ENCODE results near the gene HDDC2.

The HDDC2 gene

DNA sequence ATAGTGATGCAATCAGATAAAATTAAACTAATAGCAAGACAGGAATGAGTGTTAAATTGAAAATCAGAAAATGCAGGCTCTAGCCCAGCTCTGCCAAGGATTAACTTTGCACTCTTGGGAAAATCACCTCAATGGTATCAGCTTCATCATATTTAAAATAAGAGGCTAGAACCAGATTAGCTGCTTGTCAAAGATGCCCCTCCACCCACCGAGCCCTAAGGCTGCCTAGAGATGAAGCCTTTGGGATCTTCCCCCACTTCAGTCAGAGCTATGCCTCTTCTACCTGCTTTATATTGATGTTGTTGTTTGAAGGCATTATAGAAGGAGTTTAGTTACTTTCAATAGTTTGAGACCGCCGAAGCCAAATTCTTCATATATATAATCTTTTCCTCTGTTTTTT is 47.4 kb downstream of the HDDC2 start:
- Histone ChIP-seq H3K27ac (replicated peaks) (no peak overlapping the region), H3K27me3 (ENCODE audit: insufficient read depth, poor library complexity, severe bottlenecking) (no peaks in the 10 kb centered on the region), H3K4me3 (replicated peaks; ENCODE audit: insufficient read depth, low read length) (no peak overlapping the region)
- no peak for DNase-seq (ENCODE audit: low read depth in 1 of 2, low spot score in 1 of 2)
- TF ChIP-seq, protein P1, sequence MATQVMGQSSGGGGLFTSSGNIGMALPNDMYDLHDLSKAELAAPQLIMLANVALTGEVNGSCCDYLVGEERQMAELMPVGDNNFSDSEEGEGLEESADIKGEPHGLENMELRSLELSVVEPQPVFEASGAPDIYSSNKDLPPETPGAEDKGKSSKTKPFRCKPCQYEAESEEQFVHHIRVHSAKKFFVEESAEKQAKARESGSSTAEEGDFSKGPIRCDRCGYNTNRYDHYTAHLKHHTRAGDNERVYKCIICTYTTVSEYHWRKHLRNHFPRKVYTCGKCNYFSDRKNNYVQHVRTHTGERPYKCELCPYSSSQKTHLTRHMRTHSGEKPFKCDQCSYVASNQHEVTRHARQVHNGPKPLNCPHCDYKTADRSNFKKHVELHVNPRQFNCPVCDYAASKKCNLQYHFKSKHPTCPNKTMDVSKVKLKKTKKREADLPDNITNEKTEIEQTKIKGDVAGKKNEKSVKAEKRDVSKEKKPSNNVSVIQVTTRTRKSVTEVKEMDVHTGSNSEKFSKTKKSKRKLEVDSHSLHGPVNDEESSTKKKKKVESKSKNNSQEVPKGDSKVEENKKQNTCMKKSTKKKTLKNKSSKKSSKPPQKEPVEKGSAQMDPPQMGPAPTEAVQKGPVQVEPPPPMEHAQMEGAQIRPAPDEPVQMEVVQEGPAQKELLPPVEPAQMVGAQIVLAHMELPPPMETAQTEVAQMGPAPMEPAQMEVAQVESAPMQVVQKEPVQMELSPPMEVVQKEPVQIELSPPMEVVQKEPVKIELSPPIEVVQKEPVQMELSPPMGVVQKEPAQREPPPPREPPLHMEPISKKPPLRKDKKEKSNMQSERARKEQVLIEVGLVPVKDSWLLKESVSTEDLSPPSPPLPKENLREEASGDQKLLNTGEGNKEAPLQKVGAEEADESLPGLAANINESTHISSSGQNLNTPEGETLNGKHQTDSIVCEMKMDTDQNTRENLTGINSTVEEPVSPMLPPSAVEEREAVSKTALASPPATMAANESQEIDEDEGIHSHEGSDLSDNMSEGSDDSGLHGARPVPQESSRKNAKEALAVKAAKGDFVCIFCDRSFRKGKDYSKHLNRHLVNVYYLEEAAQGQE (IDR thresholded peaks at IDR 0.05; ENCODE audit: insufficient replicate concordance, low read depth) = no peak
- TF ChIP-seq SPI1 (IDR thresholded peaks at IDR 0.05; ENCODE audit: borderline replicate concordance, low read depth) (no peak), GABPA (IDR thresholded peaks at IDR 0.05; ENCODE audit: low read depth) (no peak), POLR2AphosphoS5 (IDR thresholded peaks at IDR 0.05; ENCODE audit: low read depth) (no peak)
- TF ChIP-seq, protein P2, sequence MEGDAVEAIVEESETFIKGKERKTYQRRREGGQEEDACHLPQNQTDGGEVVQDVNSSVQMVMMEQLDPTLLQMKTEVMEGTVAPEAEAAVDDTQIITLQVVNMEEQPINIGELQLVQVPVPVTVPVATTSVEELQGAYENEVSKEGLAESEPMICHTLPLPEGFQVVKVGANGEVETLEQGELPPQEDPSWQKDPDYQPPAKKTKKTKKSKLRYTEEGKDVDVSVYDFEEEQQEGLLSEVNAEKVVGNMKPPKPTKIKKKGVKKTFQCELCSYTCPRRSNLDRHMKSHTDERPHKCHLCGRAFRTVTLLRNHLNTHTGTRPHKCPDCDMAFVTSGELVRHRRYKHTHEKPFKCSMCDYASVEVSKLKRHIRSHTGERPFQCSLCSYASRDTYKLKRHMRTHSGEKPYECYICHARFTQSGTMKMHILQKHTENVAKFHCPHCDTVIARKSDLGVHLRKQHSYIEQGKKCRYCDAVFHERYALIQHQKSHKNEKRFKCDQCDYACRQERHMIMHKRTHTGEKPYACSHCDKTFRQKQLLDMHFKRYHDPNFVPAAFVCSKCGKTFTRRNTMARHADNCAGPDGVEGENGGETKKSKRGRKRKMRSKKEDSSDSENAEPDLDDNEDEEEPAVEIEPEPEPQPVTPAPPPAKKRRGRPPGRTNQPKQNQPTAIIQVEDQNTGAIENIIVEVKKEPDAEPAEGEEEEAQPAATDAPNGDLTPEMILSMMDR (IDR thresholded peaks at IDR 0.05; ENCODE audit: insufficient read depth, low read length) = no peak

DNA sequence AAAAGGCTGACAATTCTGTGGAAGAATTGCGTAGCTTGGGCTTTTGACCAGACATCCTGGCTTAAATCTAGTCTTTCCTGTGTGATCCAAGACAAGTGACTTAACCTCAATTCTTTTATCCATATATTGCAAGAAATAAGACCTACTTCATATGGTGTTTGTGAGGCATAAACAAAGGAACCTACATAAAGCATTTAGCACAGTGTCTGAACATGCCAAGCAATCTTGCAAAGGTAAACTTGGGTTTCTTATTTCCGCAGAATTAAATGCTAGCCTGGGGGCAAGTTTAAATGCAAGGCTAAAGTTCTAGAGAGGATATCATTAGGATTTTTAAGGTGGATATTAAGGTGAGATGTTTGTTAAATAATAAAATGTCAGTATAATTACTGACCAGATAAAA is 47.9 kb downstream of the HDDC2 start:
- DNase-seq (ENCODE audit: low read depth in 1 of 2, low spot score in 1 of 2) = no peak
- H3K27ac ChIP-seq (replicated peaks) = no peak overlapping the region
- H3K4me3 ChIP-seq (replicated peaks; ENCODE audit: insufficient read depth, low read length) = no peak overlapping the region
- no peak for TF ChIP-seq POLR2AphosphoS5 (IDR thresholded peaks at IDR 0.05; ENCODE audit: low read depth)
- no peak for TF ChIP-seq GABPA (IDR thresholded peaks at IDR 0.05; ENCODE audit: low read depth)
- no peak for TF ChIP-seq SPI1 (IDR thresholded peaks at IDR 0.05; ENCODE audit: borderline replicate concordance, low read depth)
- TF ChIP-seq, protein P2 (IDR thresholded peaks at IDR 0.05; ENCODE audit: insufficient read depth, low read length) = no peak
- TF ChIP-seq, protein P1 (IDR thresholded peaks at IDR 0.05; ENCODE audit: insufficient replicate concordance, low read depth) = no peak
- no peaks in the 10 kb centered on the region for H3K27me3 ChIP-seq (ENCODE audit: insufficient read depth, poor library complexity, severe bottlenecking)

DNA sequence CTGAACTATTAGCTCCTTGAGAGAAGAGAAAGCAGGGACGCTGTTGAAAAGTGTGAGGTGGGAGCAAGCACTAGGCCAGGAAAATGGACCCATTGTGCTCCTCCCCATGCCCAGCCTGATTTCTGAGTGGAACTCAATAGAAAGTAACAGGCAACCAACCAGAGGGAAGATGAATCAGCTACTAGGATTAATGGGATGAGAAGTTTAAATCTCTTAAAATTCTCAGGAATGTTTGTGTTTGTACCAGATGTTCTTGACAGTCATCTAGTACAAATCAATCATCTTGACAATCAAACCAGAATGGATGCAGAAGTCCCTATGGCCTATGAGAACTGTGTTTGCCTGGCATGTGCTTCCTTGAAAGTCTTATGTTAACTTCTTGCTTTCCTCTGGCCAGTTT is 48.9 kb downstream of the HDDC2 start:
- no peaks in the 10 kb centered on the region for H3K27me3 ChIP-seq (ENCODE audit: insufficient read depth, poor library complexity, severe bottlenecking)
- no peak for DNase-seq (ENCODE audit: low read depth in 1 of 2, low spot score in 1 of 2)
- H3K4me3 ChIP-seq (replicated peaks; ENCODE audit: insufficient read depth, low read length) = no peak overlapping the region
- TF ChIP-seq, protein P1 (IDR thresholded peaks at IDR 0.05; ENCODE audit: insufficient replicate concordance, low read depth) = no peak
- TF ChIP-seq SPI1 (IDR thresholded peaks at IDR 0.05; ENCODE audit: borderline replicate concordance, low read depth) (no peak), GABPA (IDR thresholded peaks at IDR 0.05; ENCODE audit: low read depth) (no peak), POLR2AphosphoS5 (IDR thresholded peaks at IDR 0.05; ENCODE audit: low read depth) (no peak)
- TF ChIP-seq, protein P2 (IDR thresholded peaks at IDR 0.05; ENCODE audit: insufficient read depth, low read length) = no peak
- H3K27ac ChIP-seq (replicated peaks) = no peak overlapping the region
